Stimulated activated CD4-positive, alpha-beta T cell treated with anti-CD3 and anti-CD28 coated beads, Interleukin-15, amount 100 ng/mL, for 48 hours (primary cell): ENCODE measurements around the gene KRT23.
"Not testable (repeated sequence)": the region's sequence is repeated elsewhere in the genome, so short reads cannot be mapped to it uniquely, and the experiment has no call there.

ENCODE experiments used
- DNase-seq, 2 donors: peaks; one replicate each; pipeline ENCODE4 v3.0.0-alpha.2; 2020; ENCODE audit warnings: low read depth in 2 of 2

Gene KRT23

DNA sequence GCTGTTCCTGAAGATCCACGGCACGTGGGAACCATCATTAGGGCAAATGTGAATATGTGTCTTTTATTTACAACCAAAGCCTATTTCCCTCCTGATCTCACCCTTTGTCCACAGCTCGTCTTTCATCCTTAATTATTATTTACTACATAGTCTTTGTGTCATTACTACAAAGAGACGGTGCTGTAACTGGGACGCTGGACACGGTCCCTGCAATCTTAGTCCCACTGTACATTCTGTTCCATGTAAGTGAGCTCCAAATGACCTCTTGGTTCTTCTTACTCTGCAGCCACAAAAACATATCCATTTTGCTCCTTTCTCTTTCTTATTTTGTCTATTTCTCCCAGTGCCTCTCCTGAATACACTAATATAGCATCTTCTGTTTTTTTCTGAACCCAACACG, 12.7 kb upstream of the KRT23 start:
- DNase-seq: no peak

DNA sequence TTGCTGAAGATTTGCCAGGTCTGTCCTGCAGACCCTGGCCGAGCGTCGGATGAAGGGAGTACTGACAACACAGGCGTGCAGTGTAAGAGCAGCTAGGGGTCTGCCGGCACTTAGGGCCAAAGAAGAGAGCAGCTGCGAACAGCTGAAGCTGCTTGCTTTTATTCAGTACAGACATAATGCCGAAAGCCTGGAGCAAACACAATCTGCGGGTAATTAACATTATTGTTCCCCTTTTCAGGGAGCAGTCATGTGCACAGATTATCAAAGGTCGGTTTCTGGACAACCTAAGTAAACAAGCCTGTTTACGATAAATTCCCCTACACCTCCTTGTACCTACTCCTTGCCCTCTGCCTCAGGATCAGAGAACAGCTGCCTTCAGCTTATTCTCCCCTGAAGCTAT, 12.0 kb upstream of the KRT23 start:
- no peak for DNase-seq

DNA sequence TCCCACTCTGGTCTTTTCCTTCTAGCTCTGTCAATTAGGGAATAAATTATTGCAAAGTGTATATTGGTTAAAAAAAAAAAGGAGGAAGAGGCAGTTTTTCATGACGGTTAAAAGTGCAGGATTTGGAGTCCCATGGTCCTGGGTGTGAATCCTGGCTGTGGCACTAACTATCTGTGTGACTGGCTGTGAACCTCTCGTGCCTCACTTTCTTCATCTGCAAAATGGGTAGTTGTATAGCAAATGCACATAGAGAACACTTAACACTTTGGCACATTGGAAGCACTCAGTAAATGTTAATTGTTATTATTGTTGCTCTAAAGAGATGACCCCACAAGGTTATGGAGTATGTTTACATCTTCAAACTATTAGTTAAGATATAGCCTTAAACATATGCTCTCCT, 10.5 kb upstream of the KRT23 start:
- DNase-seq: no peak

DNA sequence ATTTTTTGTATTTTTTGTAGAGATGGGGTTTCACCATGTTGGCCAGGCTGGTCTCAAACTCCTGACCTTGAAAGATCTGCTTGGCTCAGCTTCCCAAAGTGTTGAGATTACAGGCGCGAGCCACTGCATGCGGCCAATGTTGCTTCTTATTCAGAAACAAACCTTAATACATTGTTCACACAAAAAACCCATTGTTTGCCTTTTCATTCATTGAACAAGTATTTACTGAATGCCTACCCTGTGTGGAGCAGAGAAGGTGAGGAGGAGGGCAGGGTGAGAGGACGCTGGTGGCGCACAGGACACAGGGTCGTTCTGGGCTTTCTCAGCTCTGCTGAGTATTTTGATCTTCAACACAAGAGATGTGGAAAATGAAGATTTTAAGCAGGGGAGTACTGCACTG, 8.0 kb upstream of the KRT23 start:
- DNase-seq: no peak

DNA sequence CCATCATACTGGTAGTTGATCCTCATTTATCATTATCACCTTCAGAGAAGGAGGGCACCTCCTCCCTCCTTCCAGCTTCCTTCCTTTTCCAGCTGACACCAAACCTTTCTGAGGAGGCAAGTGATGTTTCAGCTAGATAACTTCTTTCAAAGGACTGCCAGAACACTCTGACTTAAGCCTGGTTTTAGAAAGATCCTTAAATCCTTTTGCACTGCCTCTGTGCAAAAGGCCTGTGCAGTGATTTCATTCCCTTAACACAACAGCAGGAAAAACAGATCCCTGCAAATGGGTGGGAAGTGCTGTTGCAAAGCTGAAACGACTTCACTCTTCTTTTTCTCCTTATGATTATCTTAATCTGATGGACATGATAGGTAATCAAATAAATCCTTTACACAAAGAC, 7.1 kb upstream of the KRT23 start:
- DNase-seq: no peak

DNA sequence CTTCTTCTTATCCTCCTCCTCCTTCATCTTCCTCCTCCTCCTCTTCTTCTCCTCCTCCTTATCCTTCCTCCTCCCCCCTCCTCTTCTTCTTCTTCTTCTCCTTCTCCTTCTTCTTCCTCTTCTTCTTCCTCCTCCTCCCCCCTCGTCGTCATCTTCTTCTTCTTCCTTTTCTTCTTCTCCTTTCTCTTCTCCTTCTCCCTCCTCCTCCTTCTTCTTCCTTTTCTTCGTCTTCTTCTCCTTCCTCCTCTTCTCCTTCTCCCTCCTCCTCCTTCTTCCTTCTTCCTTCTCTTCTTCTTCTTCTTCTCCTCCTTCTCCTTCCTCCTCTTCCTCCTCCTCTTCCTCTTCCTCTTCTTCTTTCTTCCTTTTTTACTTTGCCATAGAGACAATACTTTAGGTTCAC, 5.1 kb upstream of the KRT23 start:
- no peak for DNase-seq

DNA sequence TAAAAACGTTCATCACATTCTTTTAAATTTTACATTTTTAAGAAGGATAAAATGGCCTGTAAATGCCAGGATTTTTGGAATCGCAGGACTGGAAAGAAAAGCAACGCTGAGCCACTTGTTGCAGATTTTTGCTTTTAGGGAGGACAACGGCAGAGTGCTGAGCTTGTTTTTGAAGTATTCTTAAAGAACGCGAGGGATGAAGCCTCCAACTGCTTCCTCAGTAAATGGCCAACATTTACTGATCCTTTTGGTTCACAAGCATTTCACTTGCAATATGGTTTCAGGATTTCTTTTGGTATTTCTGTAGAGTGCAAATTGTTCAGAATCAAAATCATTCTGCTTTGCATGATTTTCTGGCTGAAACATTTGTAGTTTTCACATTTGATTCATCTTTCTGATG, 2.8 kb upstream of the KRT23 start:
- DNase-seq: no peak

DNA sequence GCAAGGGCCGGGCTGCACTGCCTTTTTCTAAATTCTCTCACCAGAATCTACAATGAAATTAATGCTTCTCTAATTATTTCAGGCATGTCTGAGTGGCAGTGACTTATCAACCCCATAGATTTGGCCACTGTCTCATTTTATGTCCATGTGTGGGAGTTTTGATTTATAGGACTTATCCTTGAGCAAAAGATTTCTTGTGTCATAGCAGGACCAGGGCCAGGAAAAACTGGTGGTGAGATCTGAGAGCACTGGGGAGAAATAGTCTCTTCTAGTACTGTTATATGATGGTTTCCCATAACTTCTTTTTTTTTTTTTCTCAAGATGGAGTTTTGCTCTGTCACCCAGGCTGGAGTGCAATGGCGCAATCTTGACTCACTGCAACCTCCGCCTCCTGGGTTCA, 1.5 kb upstream of the KRT23 start:
- DNase-seq: no peak

DNA sequence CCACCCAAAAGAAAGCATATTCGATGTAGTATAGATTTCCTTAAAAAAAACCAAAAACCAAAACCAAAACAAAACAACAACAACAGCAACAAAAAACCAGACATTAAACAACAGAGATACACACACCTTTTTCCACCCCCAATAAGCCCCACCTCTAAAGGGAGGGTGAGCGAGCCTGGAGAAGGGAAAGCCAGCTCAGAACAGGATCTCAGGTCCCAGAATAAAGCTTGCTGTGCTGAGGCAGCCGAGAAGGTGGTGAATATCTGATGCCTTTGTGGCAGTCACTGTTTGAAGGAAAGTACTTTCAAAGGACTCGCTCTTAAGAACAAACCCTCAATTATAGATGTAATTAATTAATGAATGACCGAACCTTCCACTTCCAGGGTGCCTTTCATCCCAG, 470 bp downstream of the KRT23 start:
- no peak for DNase-seq

DNA sequence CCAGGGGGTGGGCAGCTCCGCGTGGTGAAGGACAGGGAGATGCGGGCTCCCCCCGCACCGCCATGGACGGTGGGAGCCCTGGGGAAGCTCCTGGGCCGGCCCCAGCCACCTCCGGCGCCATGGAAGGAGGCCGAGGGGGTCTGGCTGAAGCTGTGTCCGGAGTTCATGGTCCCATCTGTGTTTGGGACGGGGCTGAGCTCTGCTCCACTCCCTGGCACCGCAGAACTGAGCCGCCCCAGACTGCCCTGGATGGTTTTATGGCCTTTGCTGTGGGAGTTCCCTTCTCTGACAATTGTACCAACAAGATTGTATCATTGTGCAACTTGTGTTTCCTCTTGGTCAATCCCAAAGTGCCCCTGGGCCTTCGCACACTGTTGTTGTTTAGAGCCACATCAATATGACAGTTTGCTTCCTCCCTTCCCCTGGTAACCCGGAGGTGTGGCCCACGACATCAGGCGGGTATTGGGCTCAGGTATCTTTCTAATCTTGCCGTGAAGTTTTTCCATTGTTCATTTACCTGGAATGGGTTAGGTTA, 942 bp downstream of the KRT23 start:
- no peak for DNase-seq

DNA sequence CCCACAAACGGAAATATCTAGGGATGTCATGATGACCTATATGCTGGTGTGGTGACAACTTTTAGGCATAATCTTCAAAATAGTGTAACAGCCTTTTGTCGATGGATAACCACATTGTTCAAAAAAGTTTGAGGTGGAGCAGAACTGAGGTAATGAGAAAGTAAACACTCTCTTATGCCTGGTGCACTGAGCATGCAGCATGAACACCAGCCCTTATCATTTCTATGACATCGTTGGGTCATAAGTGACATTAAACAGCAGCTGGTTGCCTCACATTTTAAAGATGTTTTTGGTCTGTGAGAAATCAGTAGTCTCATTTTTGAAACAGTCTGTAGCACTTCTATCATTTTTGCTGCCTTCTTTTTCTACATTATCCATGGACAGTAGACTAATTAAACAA, 1.8 kb downstream of the KRT23 start:
- no peak for DNase-seq

DNA sequence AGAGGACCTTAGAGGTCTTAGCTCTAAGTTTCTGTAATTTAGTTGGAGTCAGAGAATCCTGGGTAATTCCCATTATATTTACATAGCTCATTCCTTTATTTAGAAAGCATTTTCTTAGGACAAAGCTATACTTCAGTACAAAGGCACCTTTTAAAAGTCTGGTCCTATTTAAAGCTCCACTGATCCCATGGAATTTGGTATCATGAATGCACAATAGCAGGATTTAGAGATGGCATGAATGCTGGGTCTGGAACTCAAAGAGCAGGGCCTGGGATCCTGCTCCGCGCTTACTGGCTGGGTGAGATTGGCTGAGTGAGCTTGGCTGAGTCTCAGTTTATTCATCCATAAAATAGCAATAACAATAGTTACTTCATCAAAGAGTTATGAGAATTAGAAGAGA, 4.8 kb downstream of the KRT23 start:
- no peak for DNase-seq

DNA sequence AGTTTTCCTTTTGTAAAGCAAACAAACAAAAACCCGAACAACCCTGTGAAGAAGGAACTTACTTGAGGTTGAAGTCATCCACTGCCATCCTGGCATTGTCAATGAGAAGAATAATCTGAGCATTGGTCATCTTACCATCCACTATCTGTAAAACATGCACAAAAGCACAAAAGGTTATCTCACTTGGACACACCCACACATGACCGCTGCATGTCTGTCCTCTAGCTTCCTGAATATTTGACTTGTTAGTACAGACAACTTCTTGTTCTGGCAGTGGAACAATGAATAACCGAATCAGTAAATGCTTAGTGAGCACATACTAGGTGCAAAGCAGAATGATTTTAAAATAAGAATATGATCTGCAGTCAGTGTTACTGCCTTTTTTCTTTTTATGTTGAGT, 6.1 kb downstream of the KRT23 start:
- no peak for DNase-seq

DNA sequence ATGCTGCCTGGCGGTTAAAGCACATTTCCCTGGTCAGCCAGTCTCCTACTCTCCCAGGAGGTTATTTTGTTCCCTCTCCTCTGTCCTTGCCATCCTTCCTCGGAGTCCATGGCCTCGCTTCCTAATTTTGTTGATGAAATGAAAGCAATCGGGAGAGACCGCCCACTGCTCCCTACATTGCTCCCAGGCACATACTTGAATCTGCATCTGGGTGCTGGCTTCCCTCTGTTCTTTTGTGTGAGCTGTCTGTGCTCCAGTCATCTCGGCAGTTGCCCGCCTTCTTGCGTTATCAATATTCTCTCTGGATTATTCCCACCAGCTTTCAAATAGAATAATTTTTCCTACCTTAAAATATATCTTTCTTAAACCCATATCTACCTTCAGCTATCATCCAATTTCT, 11.1 kb downstream of the KRT23 start:
- no peak for DNase-seq

DNA sequence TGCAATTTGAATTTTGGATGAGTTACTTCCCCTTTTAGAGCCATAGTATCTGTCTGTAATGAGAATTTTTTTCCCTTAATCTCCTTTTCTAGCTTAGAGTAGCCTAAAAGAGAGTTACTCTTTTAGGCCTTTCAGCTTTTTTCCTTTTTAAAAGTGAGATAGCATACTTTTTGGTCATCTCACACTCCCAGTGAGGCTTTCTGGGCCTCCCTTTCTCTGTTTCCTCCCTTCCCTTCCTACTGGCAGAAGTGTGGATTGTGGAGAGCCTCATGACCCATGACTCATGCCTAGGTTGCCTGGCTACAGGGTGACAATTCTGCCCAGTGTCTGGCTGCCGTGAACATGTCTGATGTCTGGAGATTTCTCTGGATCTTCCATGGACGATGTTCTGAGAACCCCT, 15.2 kb downstream of the KRT23 start:
- no peak for DNase-seq

DNA sequence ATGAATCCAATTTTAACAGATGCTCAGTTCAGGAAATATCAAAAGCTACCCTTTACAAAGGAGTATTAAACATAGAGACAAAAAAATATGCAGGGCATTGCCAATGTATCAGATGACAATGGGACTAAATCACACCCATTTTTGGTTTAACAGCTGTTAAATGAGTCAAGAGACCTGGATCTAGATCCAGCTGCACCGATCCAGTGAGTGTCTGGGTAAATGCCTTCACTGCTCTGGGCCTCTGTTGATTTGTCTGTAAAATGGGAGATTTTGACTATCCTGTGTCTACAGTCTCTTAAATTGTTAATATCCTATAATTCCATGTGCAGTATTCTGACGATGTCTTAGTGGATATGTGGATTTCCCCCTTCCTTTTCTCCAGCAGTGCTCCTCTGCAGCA, 16.4 kb downstream of the KRT23 start:
- DNase-seq: no peak

DNA sequence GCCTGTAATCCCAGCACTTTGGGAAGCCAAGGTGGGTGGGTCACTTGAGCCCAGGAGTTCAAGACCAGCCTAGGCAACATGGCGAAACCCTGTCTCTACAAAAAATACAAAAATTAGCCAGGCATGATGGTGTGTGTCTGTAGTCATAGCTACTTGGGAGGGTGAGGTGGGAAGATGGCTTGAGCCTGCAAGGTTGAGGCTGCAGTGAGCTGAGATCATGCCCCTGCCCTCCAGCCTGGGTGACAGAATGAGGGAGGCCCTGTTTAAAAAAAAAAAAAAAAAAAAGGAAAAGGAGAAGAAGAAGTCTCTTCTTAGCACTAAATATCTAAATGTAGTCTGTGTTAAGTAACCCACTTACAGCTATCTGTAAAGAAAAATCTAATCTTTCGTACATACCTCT, 20.3 kb downstream of the KRT23 start:
- not testable (repeated sequence) for DNase-seq

DNA sequence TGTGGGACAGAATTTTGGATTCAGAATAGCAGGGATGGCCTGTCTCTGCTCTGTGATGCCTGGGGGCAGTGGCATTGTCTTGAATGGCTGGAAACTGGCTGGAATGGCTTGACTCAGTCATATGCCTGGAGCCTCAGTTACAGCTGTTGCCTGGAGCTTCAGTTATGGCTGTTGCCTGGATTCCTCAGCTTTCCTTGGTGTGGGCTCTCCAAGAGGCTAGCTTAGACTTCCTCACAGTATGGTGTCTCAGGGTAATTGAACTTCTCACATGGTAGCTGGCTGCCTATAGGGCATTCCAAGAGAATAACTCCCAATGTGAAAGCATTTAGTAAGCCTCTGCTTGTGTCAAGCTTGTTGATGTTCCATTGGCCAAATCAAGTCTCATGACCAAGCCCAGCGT, 21.1 kb downstream of the KRT23 start:
- no peak for DNase-seq

DNA sequence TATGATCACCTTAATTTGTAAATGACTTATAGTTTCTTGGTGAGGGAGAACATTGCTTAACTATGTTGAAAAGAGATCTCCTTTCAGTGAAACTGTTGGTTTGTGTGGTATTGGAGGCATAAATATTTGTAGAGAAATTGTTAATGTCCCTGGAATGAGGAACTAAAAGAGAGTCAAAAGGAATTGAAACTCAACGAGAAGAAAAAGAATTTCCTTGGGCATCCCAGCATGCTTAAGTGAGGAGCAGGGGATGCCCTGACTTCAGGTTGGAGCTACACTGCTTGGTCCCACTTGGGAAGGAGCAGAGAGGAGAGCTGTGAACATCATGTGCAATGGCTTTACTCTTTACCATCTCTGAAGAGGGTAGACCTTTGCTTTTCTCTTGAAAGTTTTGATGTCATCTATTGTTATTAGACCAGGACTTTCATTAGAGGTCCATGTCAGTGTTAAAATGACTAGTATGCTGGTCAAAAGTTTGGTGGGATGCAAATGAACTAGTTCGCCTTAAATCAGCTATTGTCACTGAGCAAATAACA, 21.7 kb downstream of the KRT23 start:
- DNase-seq: no peak

DNA sequence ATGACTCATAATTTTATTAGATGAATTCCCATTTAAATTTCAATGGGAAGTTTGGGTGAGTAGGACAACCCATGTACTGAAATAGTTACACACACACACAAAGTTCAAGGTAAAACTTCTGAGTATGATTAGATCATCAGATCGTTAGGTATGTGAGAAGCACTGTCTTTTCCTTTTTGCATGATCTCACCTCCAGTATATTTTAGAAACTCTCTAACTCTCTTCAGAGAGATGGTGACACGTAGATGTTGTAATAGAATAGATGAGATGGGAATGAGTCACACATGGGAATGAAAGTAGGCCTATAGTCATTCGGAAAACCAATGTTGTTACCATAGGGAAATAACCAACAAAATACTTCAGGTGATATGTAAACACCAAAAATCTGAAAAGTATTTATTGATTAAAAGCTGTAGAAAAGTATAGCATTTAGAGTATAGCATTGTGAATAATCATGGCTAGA, 22.2 kb downstream of the KRT23 start:
- DNase-seq: no peak

DNA sequence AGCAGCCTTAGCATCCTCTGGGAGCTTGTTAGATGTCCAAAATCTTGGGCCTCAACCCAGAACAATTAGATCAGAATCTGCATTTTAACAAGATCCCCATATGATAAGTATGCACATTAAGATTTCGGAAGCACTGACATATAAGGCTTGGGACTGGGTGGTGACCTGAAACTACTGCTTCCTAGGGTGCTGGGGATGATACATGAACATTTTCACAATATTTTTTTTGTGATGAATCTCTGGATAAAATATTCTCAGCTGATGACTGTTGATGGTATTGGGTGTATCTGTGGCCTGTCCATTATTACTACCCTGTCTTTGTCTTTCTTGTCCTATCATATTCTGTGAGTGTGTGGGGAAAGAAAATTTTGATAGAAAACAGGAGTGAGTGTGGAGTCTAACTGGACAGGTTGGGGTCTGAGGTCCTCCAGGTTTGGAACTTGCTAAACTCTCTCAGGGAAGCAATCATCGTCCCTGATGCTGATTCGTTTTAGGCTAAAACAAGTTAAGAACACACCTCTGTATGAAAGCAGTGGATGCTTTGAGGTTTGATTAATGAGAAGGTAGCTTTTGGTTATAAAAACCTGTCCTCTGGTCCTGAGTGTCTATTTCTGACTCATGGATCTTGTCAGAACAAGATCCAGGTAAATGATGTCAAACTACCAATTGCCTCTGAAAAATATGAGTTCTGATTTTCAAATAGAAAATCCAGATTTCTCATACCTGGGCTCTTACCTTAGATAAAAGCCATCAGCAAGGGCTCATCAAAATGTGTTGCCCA, 23.2 kb downstream of the KRT23 start:
- no peak for DNase-seq

DNA sequence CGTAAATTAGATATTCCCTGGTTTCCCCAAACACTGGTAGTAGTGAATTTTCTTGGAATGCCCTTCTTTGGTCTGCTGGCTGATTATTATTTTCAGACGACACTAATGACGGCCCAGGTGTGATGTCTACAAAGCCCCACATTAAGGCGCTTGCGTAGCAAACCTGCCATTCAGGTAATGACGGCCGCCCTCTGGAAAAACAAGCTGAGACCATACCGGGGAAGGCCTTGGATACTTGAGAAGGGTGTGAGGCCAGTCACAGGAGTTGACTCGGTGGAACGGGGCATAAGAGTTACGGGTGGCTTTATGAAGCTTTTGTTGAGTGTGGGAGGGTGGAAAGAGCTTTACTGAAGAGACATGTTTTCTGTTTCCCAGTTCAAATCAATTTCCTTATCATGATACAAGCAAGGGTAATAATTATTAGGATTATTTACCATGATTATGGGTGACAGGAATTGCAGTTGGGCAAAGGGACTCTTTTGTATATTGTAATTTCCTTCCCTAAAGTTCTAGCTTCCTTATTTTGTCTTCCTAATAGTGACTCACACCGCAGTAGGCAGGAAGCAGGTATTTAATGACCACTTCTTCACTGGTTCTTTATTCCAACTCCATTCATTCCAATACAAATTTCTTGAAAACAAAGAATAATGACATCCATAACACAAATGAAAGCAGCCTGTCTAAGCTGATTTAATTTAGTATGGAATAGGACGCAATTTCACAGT, 24.8 kb downstream of the KRT23 start:
- no peak for DNase-seq

DNA sequence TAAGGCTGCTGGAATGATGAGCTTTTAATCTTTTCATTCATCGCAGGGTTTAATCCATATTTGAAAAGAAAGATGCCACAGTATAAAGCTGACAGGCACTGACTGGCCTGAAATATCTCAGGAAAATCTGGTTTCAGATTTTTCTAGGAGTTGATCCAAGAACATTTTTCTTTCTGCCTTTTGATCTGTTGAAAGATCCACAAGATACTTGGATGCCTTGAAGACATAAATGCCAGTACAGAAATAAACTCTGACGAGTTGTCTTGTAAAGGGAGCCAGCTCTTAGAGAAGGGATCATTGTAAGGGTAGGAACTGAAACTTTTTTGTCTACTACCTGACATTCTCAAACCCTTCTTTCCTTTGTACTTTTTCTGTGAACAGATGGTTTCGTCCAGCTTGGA, 27.0 kb downstream of the KRT23 start:
- DNase-seq: no peak
